Erythroblast (primary cell): ENCODE measurements around the gene ARL15.

Source experiments
- DNase-seq, 2 experiments: peaks; one replicate each; lab custom pipeline; 2025; lab: John Stamatoyannopoulos, UW
- GATA1 ChIP-seq: IDR thresholded peaks from 2 replicates; pipeline ENCODE4 v1.6.1; 2011; ENCODE audit warnings: low read depth, mild to moderate bottlenecking, control low read depth, low read length, moderate library complexity
- POLR2A ChIP-seq: IDR thresholded peaks from 2 replicates; pipeline ENCODE4 v1.6.1; 2011; ENCODE audit warnings: mild to moderate bottlenecking, low read length

The ARL15 gene

DNA sequence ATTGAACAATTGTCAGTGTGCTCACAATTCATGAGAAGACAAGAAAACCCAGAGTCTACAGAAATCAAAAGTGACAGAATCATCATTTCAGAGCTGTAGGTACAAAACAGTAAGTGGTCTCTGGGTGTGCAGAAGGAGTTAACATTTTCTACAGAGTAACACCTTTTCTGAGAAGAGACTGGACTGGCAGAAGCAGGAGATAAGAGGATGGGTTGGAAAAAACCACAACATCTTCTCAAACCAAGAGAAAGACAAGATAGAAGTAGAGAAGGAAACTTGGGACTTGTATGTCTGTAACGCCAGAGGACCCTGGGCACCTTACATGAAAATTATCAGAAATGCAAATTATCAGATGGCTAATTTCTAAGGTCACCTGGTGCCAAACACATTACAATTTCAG, 82.6 kb downstream of the ARL15 start:
- no peak for TF ChIP-seq GATA1
- TF ChIP-seq POLR2A: no peak
- no peak for DNase-seq

DNA sequence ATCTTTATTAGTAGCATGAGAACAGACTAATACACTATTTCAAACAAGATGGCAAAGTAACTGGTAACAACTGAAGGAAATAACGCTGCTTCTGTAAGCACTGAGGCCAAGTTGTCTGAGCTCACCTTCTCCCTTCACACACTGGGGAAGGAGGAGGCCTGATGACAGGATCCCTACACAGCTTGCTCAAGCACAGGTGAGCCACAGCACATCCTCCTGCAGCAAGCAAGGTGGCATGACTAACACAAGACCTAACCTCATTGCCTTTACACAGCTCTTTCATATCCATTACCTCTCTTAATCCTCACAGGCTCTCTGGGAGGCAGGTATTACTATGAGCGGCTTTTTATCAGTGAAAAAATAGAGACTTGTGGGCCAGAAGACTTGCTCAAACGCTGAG, 83.3 kb downstream of the ARL15 start:
- DNase-seq: no peak
- TF ChIP-seq POLR2A (peak; percentile 36), GATA1 (no peak)

DNA sequence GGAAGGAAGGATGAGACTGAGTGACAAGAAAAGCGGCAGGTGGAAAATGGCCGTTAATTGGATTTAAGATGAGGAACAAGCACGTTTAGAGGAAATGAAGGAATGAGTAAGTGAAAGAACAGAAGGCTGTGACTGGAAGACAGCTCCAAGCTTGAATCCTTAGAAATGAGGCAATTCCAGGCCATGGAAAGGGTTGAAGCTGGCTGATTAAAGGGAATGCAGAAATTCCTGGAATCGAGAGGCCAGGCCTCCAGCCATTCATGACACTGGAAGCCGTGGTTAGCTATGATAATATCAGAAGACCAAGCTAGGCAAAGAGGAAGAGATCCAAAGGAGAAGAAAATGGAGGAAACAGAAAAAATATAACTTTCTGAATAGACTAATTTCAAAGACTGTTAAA, 84.2 kb downstream of the ARL15 start:
- TF ChIP-seq POLR2A (no peak), GATA1 (no peak)
- DNase-seq: no peak

DNA sequence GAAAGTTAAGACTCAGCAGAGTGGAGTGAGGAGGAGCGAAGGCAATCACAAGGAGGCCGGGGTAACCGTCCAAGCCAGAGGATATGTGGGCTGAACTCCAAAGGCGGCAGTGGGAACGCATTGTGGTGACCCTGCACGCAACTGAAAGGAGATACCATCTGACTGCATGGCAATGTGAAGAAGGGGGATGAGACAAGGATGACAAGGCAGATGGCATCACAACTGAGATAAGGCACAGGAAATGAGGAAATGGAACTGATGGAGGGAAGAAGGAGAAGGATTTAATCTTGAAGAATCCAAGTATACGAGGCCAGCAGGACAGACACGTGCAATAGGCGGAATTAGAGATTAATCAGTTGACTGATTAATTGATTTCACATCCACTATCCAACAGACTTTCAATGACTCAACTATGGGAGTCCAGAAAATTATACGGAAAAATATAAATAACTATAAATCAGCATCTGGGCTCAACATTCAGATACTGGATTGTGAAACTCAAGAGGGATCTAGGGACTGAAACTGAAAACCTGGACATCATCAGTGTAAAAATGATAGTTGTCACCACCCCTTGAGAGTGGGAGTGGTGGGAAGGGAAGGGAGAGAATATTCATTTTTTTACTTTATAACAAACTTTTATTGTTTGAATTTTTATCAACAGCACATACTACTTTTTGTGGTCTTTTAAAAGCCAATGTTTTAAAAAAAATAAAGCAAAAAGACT, 86.1 kb downstream of the ARL15 start:
- TF ChIP-seq GATA1: no peak
- no peak for TF ChIP-seq POLR2A
- peak; percentile 13 to 55 for DNase-seq

DNA sequence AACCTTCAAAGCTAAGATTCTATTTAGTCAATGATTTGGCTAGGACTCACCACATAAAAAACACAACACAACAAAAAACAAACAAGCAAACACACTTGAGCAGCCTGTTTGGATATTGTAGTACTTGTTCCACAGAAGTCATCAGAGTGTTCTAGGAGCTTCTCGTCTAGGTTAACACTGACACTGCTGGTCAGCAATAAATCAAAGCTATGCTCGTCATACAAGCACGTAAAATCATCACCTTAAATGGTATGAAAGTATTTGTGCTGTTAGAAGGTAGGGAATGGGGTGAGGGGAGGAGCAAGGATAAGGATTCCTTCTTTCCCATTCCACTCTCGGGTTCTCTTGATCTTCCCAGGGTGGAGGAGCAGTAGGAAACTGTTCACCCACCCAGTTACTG, 88.0 kb downstream of the ARL15 start:
- TF ChIP-seq POLR2A (no peak), GATA1 (no peak)
- DNase-seq: no peak

DNA sequence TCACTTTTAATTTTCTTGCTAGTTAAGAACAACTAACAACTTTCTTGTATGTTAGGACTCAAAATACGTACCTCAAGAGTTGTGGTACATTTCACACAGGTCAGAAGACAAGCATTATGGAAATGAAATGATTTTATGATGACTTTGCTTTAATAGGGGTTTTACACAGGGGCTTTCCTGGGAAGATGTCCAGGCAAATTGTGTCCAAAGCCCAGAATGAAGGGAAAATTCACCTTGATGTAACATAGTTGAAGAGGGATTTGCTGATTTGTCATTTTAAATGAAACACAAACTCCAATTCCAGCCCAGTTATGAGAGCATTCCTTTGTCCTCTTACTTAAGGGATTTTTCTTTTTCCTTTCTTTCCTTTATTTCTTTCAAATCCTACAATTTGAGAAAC, 89.2 kb downstream of the ARL15 start:
- no peak for DNase-seq
- TF ChIP-seq GATA1 (no peak), POLR2A (no peak)

DNA sequence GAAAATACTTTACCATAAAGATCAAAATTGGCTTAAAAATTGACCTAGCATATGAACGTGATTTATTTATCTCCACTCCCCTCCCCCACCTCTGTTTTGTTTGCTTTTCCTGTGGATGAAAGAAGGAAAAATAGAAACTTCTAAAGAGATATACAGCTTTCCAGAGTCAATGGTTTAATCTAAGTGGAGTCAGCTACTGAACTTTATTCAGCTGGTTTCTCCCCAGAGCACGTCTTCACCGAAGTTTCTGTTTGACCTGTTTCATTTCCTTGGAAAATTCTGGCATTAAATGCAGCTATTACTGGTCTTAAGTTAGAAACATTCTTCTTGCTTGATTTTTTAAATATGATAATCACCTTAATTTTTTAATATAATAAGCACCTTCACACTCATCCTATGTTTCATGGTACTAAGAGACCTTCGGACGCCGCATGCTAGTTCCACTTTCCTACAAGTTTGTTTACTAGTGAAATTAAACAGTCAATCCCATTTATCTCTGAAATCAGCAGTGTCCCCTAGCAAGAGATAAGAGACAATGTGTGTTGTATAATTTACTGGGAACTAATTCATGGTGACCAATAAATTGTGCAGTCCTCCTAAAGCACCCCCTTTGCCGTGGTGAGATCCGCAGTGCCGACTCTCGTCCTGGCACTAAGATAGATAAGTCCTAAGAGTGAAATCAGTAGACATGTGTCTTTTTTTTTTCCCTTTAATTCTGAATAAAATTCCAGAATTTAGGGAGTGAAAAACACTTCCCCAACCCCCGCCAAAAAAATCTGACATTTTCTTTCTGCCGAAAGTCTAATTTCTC, 89.9 kb downstream of the ARL15 start:
- peak in 1 of 2 experiments; percentile 8 for DNase-seq
- TF ChIP-seq POLR2A: no peak
- TF ChIP-seq GATA1: no peak

DNA sequence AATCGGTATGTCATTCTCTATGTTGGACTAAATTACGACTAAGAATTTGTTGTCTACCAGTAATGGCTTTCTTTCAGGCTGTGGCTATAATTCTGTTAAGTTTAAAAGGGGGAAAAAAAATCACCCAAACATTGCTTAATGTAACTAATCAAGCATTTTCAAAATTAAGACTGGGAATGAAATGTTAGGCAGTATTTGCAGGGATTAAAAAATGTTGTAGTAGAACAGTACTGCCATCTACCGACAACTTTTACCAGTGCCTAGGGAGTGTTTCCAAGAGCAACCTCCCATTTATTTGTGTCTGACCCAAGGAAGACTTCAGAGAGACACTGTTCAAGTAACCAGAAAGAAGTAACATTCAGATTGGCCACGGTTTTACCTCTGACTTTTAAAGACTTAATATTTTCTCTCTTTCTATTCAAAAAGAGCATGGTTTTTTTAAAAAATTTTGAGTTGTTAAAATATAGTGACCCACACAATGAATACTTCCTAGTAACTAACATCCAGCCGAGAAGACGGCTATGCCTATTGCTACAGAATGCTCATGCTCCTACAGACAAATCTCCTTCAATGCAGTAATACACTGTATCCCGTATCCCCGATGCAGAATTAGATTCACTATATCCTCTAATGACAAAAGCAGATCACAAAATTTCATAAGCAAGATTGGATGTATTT, 92.4 kb downstream of the ARL15 start:
- TF ChIP-seq GATA1 (no peak), POLR2A (no peak)

DNA sequence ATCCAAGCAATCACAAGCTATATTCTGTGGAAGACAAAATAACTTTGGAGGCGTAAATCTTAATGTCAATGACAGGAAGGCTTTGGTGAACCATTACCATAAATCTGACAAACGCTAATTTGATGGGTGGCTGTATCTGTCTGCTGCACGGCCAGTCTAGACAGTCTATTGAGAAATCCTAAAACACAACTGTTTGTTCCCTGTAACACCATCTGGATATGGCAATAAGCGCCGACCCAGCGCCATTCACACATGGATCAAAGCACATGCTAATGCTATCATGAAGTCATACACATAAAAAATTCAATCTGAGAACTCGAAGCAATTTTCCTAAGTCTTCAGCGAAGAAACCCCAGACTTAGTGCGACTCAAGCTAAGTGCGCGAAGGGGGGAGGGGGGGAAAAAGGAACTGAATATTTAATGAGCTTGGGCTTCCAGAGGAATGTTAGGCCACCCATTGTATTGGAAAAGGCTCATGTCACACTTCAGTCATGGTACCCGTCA, 95.1 kb downstream of the ARL15 start:
- DNase-seq: no peak
- no peak for TF ChIP-seq GATA1
- no peak for TF ChIP-seq POLR2A

More for the DNA sequence above, 92.4 kb downstream of the ARL15 start:
- peak; percentile 61 to 79 for DNase-seq

DNA sequence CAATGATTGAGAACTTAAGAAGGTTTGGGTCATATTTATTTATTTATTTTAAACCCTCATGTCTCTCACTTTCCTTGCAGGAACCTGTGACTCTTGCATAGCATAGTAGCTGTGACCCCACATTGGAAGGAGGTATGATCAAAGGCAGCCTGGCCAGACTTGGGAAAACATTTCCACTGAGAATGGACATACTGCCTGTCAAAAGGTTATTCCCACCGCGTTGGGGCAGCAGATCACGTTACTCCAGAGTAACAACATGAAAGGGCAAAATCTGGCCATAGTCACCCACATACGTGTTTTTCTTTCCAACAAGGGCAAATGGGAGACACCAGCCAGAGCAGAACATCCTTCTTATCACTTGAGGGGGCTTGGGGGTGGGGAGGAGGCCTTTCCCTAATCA, 95.7 kb downstream of the ARL15 start:
- TF ChIP-seq GATA1 (no peak), POLR2A (no peak)
- no peak for DNase-seq

DNA sequence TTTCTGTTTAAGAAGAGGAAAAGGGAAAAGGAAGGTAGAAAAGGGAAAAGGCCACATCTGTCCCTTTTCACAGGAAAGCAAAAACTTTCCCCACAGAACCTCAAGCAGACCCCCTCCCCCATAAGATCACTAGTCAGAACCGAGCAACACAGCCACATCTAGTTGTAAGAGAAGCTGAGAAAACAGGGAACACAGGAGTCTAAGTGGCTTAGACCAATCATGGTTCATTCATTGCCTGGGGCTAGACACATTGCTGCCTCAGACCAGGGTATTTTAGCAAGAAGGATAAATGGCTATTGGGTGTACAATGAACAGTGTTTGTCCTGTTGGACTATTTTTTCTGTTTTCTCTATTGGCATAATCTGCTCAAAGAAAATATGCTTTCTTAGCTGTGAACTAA, 98.0 kb downstream of the ARL15 start:
- TF ChIP-seq POLR2A (no peak), GATA1 (no peak)
- no peak for DNase-seq

DNA sequence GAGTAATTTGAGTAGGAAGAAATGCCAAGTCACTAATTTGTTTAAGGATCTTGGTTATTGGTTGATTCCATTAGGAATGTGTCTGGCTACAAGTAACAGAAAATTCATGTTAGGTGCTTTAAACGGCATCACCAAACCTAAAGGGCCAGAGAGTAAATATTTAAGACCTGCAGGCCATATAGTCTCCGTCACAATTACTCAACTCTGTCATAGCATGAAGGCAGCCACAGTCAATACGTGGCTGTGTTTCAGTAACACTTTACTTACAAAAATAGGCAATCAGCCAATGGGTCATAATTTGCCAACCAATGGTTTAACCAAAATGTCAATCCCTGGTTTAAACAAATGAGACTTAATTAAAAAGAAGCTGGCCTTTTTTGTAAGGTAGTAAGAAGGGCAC, 98.5 kb downstream of the ARL15 start:
- no peak for DNase-seq
- TF ChIP-seq GATA1 (no peak), POLR2A (no peak)

DNA sequence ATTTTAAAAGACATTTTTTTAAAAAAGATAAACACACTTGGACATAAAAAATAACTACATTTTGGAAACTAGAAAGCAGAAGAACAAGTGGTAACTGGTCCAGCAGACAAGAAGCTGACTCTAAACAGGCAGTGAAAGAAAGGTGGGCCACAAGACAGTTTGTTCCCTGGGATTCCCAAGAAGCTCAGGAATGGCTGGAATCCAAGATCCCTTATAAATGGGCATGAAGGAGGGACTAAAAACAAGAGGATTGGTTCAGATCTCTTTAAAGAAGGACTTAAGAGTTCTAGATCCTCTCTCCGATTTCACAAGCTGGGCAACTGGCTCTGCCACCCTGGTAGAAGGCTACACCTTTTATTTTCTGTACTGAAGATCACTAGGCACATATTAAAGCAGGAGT, 102.8 kb downstream of the ARL15 start:
- DNase-seq: no peak

DNA sequence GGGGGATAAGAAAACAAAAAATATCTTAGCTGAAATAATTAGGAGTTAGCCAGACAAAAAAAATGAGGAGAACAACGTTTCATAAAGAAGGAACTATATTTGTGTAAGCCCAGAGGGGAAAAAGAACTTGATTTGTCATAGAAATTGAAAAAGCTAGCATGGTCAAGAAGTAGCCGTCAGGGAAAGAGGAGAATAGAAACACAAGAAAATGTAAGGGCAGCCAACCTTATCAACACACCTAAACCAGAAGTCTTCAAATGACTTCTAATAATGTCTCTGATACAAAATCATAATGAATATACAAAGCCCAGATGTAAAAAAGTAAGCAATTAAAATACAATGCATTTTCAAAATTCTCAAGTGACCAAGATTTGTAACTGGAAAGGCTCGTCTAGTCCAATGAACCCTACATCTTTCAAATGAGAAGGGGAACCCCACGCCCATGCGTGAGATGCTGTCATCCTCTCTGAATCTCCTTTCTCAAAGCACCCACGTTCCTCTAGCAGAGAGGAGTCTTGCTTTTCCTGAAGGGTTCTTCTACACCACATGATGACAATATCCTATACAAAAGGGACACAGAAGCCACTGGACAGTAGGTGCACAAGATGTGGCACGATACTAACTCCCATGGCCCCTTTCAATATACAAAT, 103.7 kb downstream of the ARL15 start:
- TF ChIP-seq GATA1: no peak
- no peak for TF ChIP-seq POLR2A
- no peak for DNase-seq

More for the DNA sequence above, 102.8 kb downstream of the ARL15 start:
- TF ChIP-seq GATA1 (no peak), POLR2A (no peak)
